A673 (cell line): ENCODE data around the gene DHX15.

Experiments
- EZH2 ChIP-seq: fragments of 200-600 bp; sonication (generic); IDR thresholded peaks from 2 replicates; pipeline ENCODE4 v1.6.1; 2017; ENCODE audit warnings: borderline replicate concordance, low read depth, mild to moderate bottlenecking, mixed read lengths, antibody characterized with exemption, low read length; ENCODE audit not compliant: poor library complexity, severe bottlenecking
- TF ChIP-seq, protein P1 (sequence below): fragments of 300-800, 200-600 bp; sonication (generic); conservative IDR thresholded peaks from 2 replicates; pipeline ENCODE4 v1.5.1; 2017; ENCODE audit warnings: low read depth, mild to moderate bottlenecking, antibody characterized with exemption, low read length, moderate library complexity, mixed read lengths

DNA sequence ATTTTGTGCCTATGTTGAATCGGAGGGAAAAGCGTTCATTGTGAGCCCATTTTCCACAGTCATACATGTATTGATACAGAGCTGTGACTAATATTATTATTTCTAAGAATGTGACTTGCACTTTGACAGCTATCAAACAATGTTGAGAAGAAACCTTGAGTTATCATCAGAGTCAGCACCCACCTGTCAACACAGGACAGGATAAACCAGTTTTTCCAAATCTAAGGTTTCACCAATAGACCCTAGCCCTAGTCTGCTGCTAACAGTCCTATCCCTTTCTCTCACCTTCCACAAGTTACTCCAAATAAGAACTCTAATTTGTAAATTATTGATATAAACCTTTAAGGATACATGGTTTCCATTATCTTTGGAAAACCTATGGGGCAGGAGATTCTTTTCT lies 47.7 kb upstream of the DHX15 start:
- TF ChIP-seq, protein P1, sequence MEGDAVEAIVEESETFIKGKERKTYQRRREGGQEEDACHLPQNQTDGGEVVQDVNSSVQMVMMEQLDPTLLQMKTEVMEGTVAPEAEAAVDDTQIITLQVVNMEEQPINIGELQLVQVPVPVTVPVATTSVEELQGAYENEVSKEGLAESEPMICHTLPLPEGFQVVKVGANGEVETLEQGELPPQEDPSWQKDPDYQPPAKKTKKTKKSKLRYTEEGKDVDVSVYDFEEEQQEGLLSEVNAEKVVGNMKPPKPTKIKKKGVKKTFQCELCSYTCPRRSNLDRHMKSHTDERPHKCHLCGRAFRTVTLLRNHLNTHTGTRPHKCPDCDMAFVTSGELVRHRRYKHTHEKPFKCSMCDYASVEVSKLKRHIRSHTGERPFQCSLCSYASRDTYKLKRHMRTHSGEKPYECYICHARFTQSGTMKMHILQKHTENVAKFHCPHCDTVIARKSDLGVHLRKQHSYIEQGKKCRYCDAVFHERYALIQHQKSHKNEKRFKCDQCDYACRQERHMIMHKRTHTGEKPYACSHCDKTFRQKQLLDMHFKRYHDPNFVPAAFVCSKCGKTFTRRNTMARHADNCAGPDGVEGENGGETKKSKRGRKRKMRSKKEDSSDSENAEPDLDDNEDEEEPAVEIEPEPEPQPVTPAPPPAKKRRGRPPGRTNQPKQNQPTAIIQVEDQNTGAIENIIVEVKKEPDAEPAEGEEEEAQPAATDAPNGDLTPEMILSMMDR = no peak
- no peak for TF ChIP-seq EZH2
